SU-DHL-6 (cell line): ENCODE data around the gene KAZALD1.
A peak's percentile ranks its signal among the peaks of the same experiment; 100 is the strongest.

Experiments
- H2AFZ ChIP-seq: fragments of 200-600 bp; sonication (generic); 2 replicates; pipeline ENCODE4 v1.6.1; 2014; ENCODE audit warnings: low read depth, mild to moderate bottlenecking, moderate library complexity, mixed read lengths, antibody characterized with exemption, low read length; ENCODE audit not compliant: severe bottlenecking
- H3F3A ChIP-seq: fragments of 200-600 bp; shearing (Covaris generic); 2 replicates; pipeline ENCODE4 v1.6.0; 2016; ENCODE audit warnings: antibody characterized with exemption, mild to moderate bottlenecking; ENCODE audit not compliant: insufficient read depth
- H3K27ac ChIP-seq: fragments of 200-600 bp; sonication (generic); 2 replicates; pipeline ENCODE4 v1.5.1; 2016; ENCODE audit warnings: low read depth, mild to moderate bottlenecking, low read length, moderate library complexity, mixed read lengths
- H3K27me3 ChIP-seq: fragments of 200-600 bp; sonication (generic), shearing (Covaris generic); 2 replicates; pipeline ENCODE4 v1.6.0; 2014; ENCODE audit warnings: mild to moderate bottlenecking, low read length
- H3K36me3 ChIP-seq: fragments of 200-600 bp; sonication (generic); 2 replicates; pipeline ENCODE4 v1.6.1; 2014; ENCODE audit warnings: mild to moderate bottlenecking, low read length, mixed read lengths
- H3K4me2 ChIP-seq: fragments of 300-600, 200-600 bp; shearing (Covaris generic), sonication (generic); 2 replicates; pipeline ENCODE4 v1.6.0; 2014; ENCODE audit warnings: low read length, low read depth, mild to moderate bottlenecking; ENCODE audit not compliant: poor library complexity, severe bottlenecking
- H3K4me3 ChIP-seq: fragments of 200-600 bp; sonication (generic); 2 replicates; pipeline ENCODE4 v1.5.1; 2014; ENCODE audit warnings: antibody characterized with exemption, low read length, mild to moderate bottlenecking, mixed read lengths; ENCODE audit not compliant: insufficient read depth, poor library complexity, severe bottlenecking
- H3K79me2 ChIP-seq: fragments of 200-600 bp; sonication (generic); 2 replicates; pipeline ENCODE4 v1.6.1; 2014; ENCODE audit warnings: mild to moderate bottlenecking, low read length, moderate library complexity; ENCODE audit not compliant: insufficient read depth
- H3K9ac ChIP-seq: fragments of 200-600 bp; sonication (generic); 2 replicates; pipeline ENCODE4 v1.7.0; 2014; ENCODE audit warnings: mild to moderate bottlenecking, low read length
- H3K9me2 ChIP-seq: fragments of 200-600 bp; sonication (generic); replicated peaks from 2 replicates; pipeline ENCODE4 v1.6.1; 2014; ENCODE audit warnings: low read length; ENCODE audit not compliant: insufficient read depth
- H3K9me3 ChIP-seq: fragments of 200-600 bp; sonication (generic); 2 replicates; pipeline ENCODE4 v1.6.1; 2014; ENCODE audit warnings: low read length, mixed read lengths; ENCODE audit not compliant: insufficient read depth
- H4K20me1 ChIP-seq: fragments of 200-600 bp; sonication (generic); 2 replicates; pipeline ENCODE4 v1.6.1; 2014; ENCODE audit warnings: low read depth, mild to moderate bottlenecking, antibody characterized with exemption, low read length, moderate library complexity, mixed read lengths
- CTCF ChIP-seq: fragments of 200-600 bp; sonication (generic); IDR thresholded peaks from one replicate; pipeline ENCODE4 v1.5.1; 2017; ENCODE audit warnings: antibody characterized with exemption, mild to moderate bottlenecking, low read length, moderate library complexity; ENCODE audit not compliant: insufficient read depth, poor library complexity, severe bottlenecking
- EZH2phosphoT487 ChIP-seq: fragments of 200-600 bp; sonication (generic), shearing (Covaris generic); conservative IDR thresholded peaks from 2 replicates; pipeline ENCODE4 v1.6.1; 2018; ENCODE audit warnings: mild to moderate bottlenecking, antibody characterized with exemption, low read length, moderate library complexity, mixed read lengths

KAZALD1 gene

GRCh38 chr10:101065481-101066145 is 3.8 kb downstream of the KAZALD1 start:
- peaks cover 9% of the 10 kb centered on the region; the same call in 1 of the 2 replicates for H3F3A ChIP-seq
- H3K4me2 ChIP-seq = no peak overlapping the region
- no peak overlapping the region for H2AFZ ChIP-seq
- no peak overlapping the region for H3K27ac ChIP-seq
- no peaks in the 10 kb centered on the region for H3K9me3 ChIP-seq
- H3K4me3 ChIP-seq = no peak overlapping the region
- H4K20me1 ChIP-seq = no peaks in the 10 kb centered on the region
- H3K36me3 ChIP-seq = no peaks in the 10 kb centered on the region
- TF ChIP-seq EZH2phosphoT487 (no peak), CTCF (no peak)
- H3K9me2 ChIP-seq = no peaks in the 10 kb centered on the region
- no peak overlapping the region for H3K9ac ChIP-seq
- H3K79me2 ChIP-seq = no peaks in the 10 kb centered on the region
- H3K27me3 ChIP-seq = no peaks in the 10 kb centered on the region

GRCh38 chr10:101066146-101066895 is 4.5 kb downstream of the KAZALD1 start:
- H3K27me3 ChIP-seq = no peaks in the 10 kb centered on the region

GRCh38 chr10:101066896-101067355 is 5.1 kb downstream of the KAZALD1 start:
- no peaks in the 10 kb centered on the region for H4K20me1 ChIP-seq
- H3K4me3 ChIP-seq = no peak overlapping the region
- H3K9ac ChIP-seq = peak overlapping the region; percentile 56; the same call in 1 of the 2 replicates
- H3K4me2 ChIP-seq = peak overlapping the region; percentile 70
- H3K27ac ChIP-seq = no peak overlapping the region
- TF ChIP-seq EZH2phosphoT487 = no peak
- TF ChIP-seq CTCF = no peak
- no peak overlapping the region for H2AFZ ChIP-seq
- H3F3A ChIP-seq = peaks cover 4% of the 10 kb centered on the region; the same call in 1 of the 2 replicates
- no peaks in the 10 kb centered on the region for H3K36me3 ChIP-seq
- H3K9me2 ChIP-seq = no peaks in the 10 kb centered on the region
- H3K79me2 ChIP-seq = no peaks in the 10 kb centered on the region
- H3K9me3 ChIP-seq = no peaks in the 10 kb centered on the region
- no peaks in the 10 kb centered on the region for H3K27me3 ChIP-seq

More at GRCh38 chr10:101066146-101066895, 4.5 kb downstream of the KAZALD1 start:
- no peaks in the 10 kb centered on the region for H3K36me3 ChIP-seq
- H3K9me3 ChIP-seq = no peaks in the 10 kb centered on the region
- H3K9me2 ChIP-seq = no peaks in the 10 kb centered on the region
- no peaks in the 10 kb centered on the region for H3K79me2 ChIP-seq
- no peak overlapping the region for H3K27ac ChIP-seq
- no peak overlapping the region for H2AFZ ChIP-seq
- TF ChIP-seq EZH2phosphoT487 (0 out of 2 replicates have a peak, but pooled peaks have one; percentile 14), CTCF (peak; percentile 16)
- H3K4me2 ChIP-seq = peak overlapping the region; percentile 3
- H3K4me3 ChIP-seq = no peak overlapping the region
- H4K20me1 ChIP-seq = no peaks in the 10 kb centered on the region
- H3F3A ChIP-seq = peaks cover 9% of the 10 kb centered on the region; the same call in 1 of the 2 replicates
- no peak overlapping the region for H3K9ac ChIP-seq
